ENCODE measurements around the gene RAPGEF5.

RAPGEF5 gene

GRCh38 chr7:22173685-22174573 is 183.0 kb downstream of the RAPGEF5 start:
- Mint-ChIP-seq H3K27me3 (ENCODE audit: low read depth) (no peaks in the 10 kb centered on the region), H3K4me3 (no peak overlapping the region), H3K4me1 (no peaks in the 10 kb centered on the region), H3K36me3 (ENCODE audit: low read depth) (no peaks in the 10 kb centered on the region), H3K27ac (no peak overlapping the region), H3K9me3 (peaks cover 3% of the 10 kb centered on the region)
- TF ChIP-seq, protein P1, sequence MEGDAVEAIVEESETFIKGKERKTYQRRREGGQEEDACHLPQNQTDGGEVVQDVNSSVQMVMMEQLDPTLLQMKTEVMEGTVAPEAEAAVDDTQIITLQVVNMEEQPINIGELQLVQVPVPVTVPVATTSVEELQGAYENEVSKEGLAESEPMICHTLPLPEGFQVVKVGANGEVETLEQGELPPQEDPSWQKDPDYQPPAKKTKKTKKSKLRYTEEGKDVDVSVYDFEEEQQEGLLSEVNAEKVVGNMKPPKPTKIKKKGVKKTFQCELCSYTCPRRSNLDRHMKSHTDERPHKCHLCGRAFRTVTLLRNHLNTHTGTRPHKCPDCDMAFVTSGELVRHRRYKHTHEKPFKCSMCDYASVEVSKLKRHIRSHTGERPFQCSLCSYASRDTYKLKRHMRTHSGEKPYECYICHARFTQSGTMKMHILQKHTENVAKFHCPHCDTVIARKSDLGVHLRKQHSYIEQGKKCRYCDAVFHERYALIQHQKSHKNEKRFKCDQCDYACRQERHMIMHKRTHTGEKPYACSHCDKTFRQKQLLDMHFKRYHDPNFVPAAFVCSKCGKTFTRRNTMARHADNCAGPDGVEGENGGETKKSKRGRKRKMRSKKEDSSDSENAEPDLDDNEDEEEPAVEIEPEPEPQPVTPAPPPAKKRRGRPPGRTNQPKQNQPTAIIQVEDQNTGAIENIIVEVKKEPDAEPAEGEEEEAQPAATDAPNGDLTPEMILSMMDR (IDR thresholded peaks at IDR 0.05; ENCODE audit: unreplicated experiment in 3 of 3), result no peak

DNA sequence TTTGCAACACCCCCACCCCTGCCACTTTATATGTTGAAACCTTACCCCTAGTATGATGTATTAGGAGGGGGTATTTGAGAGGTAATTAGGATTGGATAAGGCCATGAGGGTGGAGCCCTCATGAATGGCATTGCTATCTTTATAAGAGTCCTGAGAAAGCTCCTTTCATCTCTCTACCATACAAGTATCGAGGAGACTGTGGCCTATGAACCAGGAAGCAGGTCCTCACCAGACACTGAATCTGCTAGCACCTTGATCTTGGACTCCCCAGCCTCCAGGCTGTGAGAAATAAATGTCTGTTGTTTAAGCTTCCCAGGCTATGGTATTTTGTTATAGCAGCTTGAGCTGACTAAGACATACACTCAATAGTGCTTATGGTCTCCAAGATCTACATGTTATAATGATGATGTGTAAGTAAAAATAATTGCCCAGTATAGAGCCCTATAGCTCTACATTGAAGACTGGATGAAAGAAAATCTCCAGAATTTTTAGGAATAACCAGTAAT is 188.8 kb downstream of the RAPGEF5 start:
- Mint-ChIP-seq H3K9me3 (no peaks in the 10 kb centered on the region), H3K36me3 (ENCODE audit: low read depth) (no peaks in the 10 kb centered on the region), H3K4me1 (peaks cover 5% of the 10 kb centered on the region), H3K27me3 (ENCODE audit: low read depth) (no peaks in the 10 kb centered on the region), H3K27ac (no peak overlapping the region), H3K4me3 (no peak overlapping the region)
- TF ChIP-seq, protein P1 (IDR thresholded peaks at IDR 0.05; ENCODE audit: unreplicated experiment in 3 of 3), result no peak

- Mint-ChIP-seq H3K4me1 (peaks cover 5% of the 10 kb centered on the region), H3K27ac (no peak overlapping the region), H3K27me3 (ENCODE audit: low read depth) (no peaks in the 10 kb centered on the region), H3K36me3 (ENCODE audit: low read depth) (no peaks in the 10 kb centered on the region), H3K4me3 (no peak overlapping the region), H3K9me3 (no peaks in the 10 kb centered on the region)
- TF ChIP-seq, protein P1 (IDR thresholded peaks at IDR 0.05; ENCODE audit: unreplicated experiment in 3 of 3), result no peak
Observed at GRCh38 chr7:22167482-22167881, 189.5 kb downstream of the RAPGEF5 start.

GRCh38 chr7:22166928-22167327 is 190.0 kb downstream of the RAPGEF5 start:
- Mint-ChIP-seq H3K4me3 (no peak overlapping the region), H3K27ac (no peak overlapping the region), H3K36me3 (ENCODE audit: low read depth) (no peaks in the 10 kb centered on the region), H3K27me3 (ENCODE audit: low read depth) (no peaks in the 10 kb centered on the region), H3K9me3 (no peaks in the 10 kb centered on the region), H3K4me1 (peaks cover 5% of the 10 kb centered on the region)
- TF ChIP-seq, protein P1 (IDR thresholded peaks at IDR 0.05; ENCODE audit: unreplicated experiment in 3 of 3), result no peak

DNA sequence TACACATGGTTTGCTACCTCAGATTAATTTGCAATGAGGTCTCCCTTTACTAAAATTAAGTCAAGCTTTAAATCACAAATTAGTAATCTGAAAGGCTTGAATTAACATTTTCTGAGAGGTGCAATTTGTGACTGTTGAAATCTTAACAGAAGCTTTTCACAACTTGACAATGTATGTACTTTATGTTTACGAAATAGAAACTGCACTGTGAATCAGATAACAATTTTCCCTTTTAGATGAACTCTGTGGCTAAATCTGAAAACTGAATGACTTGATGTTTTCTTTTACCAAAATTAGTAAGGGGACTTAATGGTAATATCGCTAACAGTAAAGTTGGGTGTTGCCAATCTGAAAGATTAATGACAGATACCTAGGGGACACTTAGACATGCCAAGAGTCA is 197.6 kb downstream of the RAPGEF5 start:
- Mint-ChIP-seq H3K36me3 (ENCODE audit: low read depth) (no peaks in the 10 kb centered on the region), H3K9me3 (no peaks in the 10 kb centered on the region), H3K27me3 (ENCODE audit: low read depth) (no peaks in the 10 kb centered on the region), H3K27ac (no peak overlapping the region), H3K4me3 (no peak overlapping the region), H3K4me1 (no peaks in the 10 kb centered on the region)
- TF ChIP-seq, protein P1 (IDR thresholded peaks at IDR 0.05; ENCODE audit: unreplicated experiment in 3 of 3), result no peak

DNA sequence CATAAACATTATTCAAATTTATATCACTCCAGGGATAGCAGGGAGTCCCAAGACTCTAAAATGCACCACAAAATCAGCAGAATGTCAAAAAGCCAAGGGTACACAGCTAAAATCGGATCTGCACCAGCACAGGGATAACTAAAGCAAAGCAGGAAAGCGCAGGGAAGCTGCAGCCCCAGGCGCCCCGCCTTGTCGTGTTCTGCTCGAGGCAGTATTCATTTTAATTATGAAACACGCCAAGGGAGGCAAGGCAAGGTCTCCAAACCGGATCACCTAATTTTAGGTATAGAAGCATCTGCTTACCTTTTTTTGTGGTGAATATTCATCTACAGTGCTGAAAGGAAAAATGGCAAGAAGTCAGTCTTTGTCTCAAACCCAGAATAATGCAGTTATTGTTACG is 199.4 kb downstream of the RAPGEF5 start:
- Mint-ChIP-seq H3K4me3 (no peak overlapping the region), H3K36me3 (ENCODE audit: low read depth) (no peaks in the 10 kb centered on the region), H3K9me3 (no peaks in the 10 kb centered on the region), H3K27me3 (ENCODE audit: low read depth) (no peaks in the 10 kb centered on the region), H3K27ac (no peak overlapping the region), H3K4me1 (no peaks in the 10 kb centered on the region)
- TF ChIP-seq, protein P1 (IDR thresholded peaks at IDR 0.05; ENCODE audit: unreplicated experiment in 3 of 3), result no peak
